Stimulated activated CD4-positive, alpha-beta T cell treated with anti-CD3 and anti-CD28 coated beads, Interleukin-15, amount 100 ng/mL, for 48 hours (primary cell): ENCODE measurements around the gene CLHC1.
"Not testable (repeated sequence)": the region's sequence is repeated elsewhere in the genome, so short reads cannot be mapped to it uniquely, and the experiment has no call there.

Experiments
- DNase-seq, 2 donors: peaks; one replicate each; pipeline ENCODE4 v3.0.0-alpha.2; 2020; ENCODE audit warnings: low read depth in 2 of 2

Gene CLHC1

DNA sequence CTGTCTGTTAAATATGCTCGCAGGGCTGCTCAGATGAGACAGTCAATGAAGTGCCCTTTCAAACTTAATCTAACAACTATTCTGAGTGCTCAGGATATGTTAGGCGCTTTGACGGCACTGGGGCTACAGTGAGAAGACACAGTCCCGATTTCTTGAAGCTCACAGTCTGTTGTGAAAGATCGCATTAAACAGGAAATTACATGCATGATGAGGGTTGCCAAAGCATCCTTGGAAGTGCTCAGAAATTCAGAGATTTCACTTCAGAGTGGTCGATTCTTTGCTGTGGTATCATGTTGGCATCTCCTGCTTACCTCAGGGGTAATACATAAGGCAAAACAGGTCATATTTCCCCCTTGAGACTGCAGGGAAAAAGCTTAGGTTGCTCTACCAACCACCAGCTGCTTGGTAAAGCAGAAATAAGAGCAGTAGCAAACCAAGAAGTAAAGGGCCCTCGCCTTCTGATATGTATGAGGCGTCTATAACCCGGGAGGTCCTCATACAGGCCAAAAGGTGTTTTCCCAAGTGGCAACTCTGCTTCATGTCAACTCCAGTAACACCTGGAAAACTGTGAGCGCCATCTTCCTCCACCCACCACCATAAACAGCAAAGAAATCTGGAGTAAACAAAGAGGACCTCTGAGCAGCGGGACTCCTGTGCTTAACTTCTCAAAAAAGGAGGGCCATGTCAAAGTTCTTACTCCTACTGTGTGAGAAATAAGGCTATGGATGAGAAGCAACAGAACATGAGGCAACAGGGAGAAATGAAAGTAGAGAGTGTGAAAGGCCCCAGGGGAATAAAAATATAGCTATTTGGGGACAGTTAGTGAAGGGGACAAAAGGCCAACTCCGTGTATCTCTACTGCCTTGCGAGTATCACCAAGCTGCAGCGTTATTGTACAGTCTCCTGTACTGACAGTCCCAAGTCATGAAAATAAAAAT lies 79.3 kb downstream of the CLHC1 start:
- DNase-seq = no peak

DNA sequence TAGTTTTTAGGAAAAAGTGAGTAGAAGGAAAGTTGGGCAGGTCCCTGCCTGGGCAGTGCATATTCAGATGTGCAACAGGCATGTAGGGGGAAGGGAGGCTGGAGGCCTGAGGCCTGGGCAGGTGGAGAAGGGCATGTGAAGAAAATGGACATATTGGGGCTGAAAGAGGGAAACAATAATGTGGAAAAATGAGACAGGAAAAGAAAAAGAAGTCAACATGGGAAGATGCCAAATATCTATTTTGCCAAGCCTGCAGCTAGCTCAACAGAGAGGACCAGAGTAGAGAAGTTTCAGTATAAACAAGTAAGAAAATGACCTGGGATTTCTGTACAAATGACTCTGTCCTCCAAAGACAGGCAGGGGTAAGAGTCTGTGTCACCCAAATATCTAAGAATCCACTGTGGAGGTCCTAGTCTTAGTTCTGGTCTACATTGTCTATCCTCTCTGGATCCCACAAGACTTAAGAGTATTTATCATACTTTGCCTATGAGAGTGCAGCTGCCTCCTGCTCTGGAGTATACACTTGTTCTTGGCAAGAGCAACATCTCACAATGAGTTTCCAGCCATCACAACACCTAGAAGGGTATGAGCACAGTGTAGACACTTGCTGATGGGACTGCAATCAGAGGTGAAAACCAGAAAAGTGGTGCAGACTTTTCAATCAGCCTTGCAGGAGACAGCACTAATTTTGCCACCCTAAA lies 80.2 kb downstream of the CLHC1 start:
- DNase-seq = no peak

DNA sequence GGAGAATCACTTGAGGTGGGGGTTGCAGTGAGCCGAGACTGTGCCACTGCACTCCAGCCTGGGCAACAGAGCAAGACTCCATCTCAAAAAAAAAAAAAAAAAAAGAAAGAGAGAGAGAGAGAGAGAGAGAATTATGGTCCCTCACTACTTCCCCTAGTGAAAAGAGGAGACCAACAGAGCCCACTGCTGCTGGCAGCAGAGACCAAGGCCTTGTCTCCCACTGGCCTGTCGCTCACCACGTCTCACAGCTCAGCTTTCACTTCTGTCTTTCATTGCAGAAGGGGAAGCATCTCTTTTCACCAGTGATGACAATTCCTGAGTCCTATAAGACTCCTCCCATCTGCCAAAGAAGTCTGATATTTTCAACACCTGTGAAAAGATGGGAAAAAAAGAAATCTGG lies 81.3 kb downstream of the CLHC1 start:
- DNase-seq = no peak

DNA sequence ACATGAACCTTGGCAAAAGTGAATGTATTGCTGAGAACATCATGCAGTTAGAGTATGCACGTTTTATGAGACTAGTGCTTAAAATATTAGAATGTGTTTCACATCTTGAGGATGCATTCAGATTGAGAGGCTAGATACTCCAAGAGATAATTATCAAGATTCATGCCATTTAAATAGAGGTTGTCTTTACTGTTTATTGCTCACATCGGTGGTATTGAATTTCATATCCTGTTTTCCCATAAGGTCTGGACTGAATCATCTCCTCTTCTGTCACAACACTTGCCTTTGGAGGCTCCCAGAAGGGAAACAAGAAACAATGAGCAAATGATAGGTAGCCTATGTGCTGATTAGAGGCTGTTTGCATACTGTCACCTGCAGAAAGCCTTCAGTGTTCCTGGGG lies 83.8 kb downstream of the CLHC1 start:
- DNase-seq = no peak

DNA sequence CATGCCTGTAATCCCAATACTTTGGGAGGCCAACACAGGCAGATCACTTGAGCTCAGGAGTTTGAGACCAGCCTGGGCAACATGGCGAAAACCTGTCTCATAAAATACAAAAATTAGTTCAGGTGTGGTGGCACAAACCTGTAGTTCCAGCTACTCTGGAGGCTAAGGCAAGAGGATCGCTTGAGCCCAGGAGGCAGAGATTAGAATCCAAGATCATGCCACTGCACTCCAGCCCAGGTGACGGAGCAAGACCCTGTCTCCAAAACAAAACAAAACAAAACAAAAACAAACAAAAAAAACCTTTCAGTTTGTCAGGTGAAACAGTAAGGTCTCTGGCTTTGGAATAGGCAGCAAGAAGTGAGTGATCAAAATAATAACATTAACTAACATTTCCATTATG lies 84.6 kb downstream of the CLHC1 start:
- no peak for DNase-seq

DNA sequence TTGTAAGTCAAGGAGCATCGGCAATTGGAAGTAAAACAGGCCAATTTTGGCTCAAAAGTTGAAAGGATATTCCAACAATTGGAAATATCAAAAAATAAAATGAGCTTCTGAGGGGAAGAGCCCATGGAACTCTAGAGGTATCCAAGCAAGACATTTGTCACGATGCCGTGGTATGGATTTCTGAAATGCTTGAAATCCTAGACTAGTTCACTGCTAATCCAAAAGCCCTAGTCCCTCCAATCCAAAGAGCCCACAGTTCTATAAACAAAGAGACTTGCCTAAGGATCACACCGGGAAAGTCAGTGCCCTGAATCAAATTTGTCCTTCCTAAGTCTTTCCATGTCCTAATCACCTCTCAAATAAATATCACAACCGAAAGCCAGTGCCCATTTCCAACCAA lies 85.1 kb downstream of the CLHC1 start:
- no peak for DNase-seq

DNA sequence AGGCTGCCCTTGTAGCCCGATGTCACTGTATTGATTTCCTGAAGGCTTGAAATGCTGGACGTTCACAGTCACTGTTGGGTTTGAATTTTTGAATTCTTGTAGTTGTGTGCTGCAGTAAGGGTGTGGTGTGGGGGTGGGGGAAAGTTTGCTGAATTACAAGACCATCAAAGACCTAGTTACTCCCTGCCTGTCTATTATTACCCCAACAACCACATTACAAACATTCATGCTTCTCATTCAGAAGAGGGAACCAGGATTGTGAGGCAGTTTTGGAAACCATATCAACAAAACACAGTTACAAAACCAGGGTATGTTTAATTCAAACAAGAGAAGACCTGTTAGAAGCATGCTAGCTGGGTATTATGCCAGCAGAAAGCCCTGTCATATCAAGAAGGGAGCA lies 85.8 kb downstream of the CLHC1 start:
- no peak for DNase-seq

DNA sequence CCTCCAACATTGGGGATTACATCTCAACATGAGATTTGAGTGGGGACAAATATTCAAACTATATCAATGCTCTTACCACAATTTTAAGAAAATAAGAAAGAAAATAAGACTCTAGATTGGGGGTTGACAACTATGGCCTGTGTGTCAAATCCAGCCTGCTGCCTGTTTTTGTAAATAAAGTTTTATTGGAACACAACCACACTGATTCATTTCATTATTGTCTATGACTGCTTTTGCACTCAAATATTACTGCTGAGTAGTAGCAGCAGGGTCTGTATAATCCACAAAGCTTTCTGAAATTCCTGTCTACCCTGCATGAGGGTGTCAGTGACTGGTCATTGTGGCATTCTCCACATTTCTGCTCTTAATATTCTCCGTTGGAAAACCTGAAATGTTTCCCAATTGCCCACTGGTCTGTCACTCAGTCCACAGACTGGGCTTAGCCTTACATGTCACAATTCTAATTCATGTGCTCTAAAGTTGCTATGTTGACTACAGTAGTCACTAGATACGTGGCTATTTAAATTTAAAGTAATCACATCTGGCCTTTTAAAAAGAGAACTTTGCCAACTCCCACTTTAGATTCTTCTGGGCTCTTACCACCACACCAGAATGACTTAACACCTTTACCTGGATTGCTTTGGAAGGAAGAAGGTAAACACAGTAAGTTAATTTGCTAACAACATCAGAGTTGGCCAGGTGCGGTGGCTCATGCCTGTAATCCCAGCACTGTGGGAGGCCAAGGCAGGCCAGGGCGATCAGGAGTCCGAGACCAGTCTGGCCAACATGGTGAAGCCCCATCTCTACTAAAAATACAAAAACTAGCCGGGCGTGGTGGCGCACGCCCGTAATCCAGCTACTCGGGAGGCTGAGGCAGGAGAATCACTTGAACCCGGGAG lies 86.9 kb downstream of the CLHC1 start:
- no peak for DNase-seq

DNA sequence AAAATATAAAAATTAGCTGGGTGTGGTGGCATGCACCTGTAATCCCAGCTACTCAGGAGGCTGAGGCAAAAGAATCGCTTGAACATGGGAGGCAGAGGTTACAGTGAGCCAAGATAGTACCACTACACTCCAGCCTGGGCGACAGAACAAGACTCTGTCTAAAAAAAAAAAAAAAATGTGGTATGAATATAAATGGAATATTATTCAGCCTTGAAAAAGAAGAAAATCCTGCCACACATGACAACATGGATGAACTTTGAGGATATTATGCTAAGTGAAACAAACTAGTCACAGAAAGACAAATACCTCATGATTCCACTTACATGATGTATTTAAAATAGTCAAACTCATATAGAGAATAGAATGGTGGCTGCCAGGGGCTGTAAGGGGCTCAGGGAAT lies 88.4 kb downstream of the CLHC1 start:
- DNase-seq = not testable (repeated sequence)

DNA sequence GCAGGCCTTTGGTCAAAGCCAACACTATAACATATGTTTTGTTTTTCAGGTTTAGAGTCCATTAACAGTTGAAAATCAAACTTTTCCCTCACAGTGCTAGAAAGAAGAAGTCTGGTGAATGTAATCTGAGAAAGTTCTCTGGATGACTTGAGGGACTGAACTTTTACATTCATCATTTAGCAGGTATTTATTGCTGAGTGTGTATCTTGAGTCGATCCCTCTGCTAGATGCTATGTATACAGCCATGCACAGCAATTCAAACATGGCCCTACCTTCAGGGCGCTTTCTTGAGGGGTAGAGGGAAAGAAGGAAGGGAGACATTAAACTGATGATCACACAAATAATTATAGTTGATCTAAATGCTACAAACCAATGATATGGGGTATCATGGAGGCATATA lies 89.6 kb downstream of the CLHC1 start:
- no peak for DNase-seq

DNA sequence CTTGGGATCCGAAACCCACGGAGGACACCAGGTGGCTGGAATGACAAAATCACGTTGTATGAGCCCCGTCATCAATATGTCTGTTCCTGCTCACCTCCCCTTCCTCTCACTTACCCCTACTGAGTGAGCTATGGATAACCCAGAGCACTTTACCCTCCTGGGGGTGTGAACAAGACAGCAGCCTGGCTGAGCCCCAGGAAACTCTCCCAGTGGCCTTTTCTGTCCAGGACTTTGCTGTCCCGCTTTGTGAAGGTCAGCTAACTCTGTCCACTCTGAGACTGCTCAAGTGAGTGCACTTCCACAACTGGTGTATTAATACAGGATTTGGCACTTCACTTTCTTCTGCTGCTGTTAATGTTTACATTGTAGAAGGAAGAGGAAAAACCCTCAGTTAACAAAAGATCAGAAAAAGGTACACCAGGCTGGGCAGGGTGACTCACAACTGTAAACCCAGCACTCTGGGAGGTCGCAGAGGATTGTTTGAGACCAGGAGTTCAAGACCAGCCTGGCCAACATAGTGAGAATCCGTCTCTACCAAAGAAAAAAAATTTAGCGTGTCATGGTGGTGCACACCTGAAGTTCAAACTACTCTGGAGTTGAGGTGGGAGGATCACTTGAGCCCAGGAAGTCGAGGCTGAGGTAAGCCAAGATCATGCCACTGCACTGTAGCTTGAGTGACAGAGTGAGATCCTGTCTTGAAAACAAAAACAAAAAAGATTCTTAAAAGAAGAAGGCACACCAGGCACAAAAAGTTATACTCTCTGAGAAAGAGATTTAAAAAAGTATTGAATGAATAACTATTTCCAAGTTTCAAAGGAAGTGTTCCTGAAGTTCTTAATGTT lies 90.3 kb downstream of the CLHC1 start:
- no peak for DNase-seq

DNA sequence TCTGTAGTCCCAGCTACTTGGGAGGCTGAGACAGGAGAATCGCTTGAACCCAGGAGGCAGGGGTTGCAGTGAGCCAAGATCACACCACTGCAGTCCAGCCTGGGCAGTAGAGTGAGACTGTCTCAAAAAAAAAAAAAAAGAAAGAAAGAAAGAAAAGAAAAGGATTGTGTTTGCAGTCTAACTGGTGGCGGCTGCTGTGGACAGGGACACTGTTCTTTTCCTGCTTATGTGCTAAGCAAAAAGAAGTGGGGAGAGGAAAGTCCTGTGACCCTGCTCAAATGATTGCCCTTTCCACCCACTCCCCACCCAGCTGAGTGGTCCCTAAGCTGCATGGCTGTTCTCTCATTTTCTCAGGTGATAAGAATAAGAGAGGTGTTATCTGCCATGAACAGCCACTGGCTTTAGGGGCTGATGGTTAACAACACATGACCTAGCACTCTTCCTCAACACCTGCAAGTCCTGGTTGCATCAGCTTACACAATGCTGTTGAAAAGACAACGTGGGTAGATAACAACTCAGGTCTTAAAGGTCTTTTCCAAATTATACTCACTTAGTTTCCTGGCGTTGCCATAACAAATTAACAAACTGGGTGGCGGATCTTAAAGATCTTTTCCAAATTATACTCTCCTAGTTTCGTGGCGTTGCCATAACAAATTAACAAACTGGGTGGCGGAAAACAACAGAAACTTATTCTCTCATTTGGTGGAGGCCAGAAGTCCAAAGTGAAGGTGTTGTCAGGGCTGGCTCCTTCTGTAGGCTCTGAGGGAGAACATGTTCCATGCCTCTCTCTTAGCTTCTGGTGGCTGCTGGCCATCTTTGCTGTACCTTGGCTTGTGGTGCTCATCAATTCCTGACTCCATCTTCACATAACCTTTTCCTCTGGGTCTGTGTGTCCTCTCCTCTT lies 91.5 kb downstream of the CLHC1 start:
- DNase-seq = no peak

DNA sequence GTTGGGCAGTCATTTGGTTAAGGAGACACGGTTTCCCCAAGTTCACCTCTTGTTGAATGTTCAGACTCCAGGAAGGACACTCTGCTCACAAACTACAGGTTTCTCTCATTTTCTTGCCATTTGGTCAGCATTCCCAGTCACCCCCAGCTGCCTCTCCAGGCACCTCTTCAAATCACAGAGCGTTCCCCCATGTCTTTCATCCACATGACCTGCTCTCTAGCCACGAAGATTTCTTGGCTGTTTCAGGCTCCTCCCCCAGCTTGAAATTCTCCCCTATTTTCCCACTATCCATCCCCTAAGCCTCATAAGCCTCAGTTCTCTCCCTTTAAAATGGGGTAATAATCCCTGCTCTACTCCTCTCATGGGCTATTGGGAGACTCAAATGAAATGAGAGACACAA lies 92.8 kb downstream of the CLHC1 start:
- DNase-seq = no peak

DNA sequence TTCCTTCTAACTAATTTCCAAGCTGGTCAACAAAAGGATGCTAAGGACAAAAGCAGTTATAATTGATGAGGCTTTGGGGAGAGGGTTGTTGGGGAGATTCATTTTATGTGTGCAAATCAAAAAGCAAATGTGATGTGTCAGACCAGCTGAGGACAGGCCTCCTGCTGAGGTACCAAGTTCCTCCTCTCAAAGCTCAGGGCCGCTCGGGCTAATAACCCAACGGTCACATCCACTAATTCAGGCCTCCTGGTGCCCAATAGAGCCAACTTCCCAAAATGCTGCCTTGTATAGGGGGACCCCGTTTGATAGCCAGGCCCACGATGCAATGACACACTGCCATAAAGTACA lies 93.2 kb downstream of the CLHC1 start:
- no peak for DNase-seq

DNA sequence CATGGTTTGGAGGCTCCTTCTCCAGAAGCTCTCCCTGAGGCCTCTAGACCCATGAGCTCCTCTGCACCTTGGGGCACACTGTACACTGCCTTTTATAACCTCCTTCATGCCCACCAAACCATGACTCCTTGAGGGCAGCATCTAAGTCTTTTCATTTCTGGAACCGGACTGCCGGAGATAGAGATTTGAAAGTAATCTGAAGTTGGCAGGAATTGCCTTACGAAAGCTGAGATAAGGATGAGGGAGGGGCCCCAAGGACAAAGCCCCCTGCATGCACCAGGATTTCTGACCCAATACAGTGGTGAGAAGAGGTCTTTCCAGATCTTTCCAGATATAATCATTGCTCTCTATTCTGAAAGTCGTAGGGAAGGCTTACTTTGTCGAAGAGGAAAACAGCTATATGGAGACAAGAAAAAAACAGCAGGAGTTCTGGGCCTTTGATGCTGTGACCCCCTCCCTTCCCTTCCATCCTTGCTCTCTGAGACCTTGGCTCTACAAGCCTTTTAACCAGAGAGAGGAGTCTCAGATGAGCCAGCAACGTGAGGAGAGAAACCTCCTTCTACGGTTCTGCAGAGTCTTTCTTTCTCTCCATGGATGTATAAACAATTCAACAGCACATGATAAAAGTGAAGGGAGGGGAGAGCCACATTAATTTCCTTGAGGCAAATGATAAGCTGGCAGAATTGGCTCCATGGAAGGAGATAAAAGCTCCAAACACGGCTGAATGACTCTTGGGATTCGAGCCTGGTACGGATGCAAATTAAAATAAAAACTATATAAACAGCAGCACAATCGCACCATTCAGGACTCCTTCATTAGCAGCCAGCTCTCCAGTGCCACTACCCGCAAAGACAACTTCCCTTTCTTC lies 93.8 kb downstream of the CLHC1 start:
- no peak for DNase-seq

DNA sequence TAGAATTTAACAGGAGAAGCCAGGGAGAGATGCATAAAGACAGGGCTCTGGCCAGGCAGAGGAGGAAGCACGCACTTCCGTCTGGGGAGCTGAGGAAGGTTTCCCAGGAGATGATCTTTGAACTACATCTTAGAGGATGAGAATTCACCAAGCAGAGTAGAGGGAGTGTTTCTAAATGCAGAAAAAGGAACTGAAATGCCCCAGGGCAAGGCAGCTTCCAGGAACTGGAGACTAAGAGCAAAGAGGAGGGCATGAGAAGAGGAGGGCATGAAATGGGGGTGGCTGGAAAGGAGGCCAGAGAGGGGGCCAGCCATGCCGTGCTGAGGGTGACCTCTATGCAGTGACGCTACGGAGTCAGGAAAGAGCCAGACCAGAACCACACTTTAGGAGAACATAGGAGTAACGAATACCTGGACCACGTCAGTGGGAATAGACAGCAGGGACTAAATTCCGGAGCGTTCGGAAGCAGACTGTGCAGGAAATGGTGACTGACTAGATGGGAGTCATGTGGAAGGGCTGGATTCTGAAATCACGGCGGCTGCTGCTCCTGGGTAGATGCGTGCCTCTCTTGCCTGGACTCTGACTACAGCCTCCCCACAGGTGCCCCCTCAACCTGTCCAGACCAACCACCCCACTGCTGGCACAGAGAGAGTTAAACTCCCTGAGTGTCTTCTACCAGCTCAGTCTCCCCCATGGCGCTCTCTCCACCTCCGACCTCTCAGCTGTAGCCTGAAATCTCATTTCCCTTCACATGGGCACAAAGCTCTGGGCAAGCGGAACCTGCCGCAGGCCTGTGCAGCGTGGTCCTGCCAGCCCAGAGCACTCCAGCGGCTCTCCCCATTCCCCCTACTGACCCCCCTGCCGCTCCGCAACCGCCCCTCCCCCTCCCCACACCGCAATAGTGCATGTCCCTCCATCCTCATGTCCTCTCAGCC lies 94.8 kb downstream of the CLHC1 start:
- no peak for DNase-seq

DNA sequence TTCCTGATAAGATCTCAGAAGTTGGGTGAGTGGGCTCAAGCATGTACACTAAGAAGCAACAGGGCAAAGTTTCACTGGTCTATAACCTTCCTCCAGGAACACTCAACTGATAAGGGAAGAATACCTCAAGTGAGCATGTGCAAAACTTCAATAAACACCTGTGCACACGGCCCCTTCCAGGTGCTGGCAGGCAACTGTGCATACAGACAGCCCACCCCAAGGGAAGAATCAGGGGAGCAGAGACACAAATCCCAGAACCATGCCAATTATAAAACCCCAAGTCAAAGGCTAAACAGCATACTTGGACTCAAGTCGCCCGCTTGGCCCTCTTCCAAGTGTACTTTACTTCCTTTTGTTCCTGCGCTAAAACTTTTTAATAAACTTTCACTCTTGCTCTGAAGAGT lies 96.0 kb downstream of the CLHC1 start:
- no peak for DNase-seq

DNA sequence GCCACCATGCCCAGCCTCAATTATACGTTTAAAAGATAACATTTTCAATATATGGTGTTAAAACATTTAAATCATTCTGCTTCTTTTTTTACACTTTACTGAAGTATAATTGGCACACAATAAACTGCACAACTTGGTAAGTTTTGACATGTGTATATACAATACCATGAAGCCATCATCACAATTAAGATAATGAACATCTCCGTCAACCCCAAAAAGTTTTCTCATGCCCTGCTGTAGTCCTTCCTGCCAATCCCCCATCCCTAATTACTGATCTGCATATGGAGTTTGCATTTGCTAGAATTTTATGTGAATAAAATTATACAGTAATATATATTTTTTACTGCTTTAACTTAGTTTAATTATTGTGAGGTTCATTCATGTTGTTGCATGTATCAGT lies 96.6 kb downstream of the CLHC1 start:
- DNase-seq = no peak
